H1 (cell line): ENCODE measurements around the gene KHDC4. TPM values are rescaled to one million over a fixed set of nuclear protein-coding genes. Genes with fewer than 3 reads are reported as not detected.

Experiments used
- BACH1 ChIP-seq: IDR thresholded peaks from 2 replicates; pipeline ENCODE4 v1.6.1; 2012; ENCODE audit warnings: low read length, improper control_type of control experiment
- BCL11A ChIP-seq, 2 experiments: IDR thresholded peaks; one replicate each; pipeline ENCODE4 v1.6.1; 2011; ENCODE audit warnings: low read depth in 2 of 2, low read length in 2 of 2, mild to moderate bottlenecking in 2 of 2
- BRCA1 ChIP-seq: IDR thresholded peaks from 2 replicates; pipeline ENCODE4 v1.6.1; 2012; ENCODE audit warnings: low read depth, low read length, improper control_type of control experiment
- CEBPB ChIP-seq: IDR thresholded peaks from 2 replicates; pipeline ENCODE4 v1.6.1; 2012; ENCODE audit warnings: low read depth, low read length
- CHD1 ChIP-seq: IDR thresholded peaks from 2 replicates; pipeline ENCODE4 v1.6.1; 2012; ENCODE audit warnings: low read depth, low read length, improper control_type of control experiment
- CREB1 ChIP-seq: IDR thresholded peaks from 2 replicates; pipeline ENCODE4 v1.6.1; 2012; ENCODE audit warnings: inconsistent platforms
- CTBP2 ChIP-seq: IDR thresholded peaks from 2 replicates; pipeline ENCODE4 v1.7.0; 2011; ENCODE audit warnings: borderline replicate concordance, mild to moderate bottlenecking, moderate library complexity, mixed read lengths, low read length; ENCODE audit not compliant: insufficient read depth, insufficient read length
- E2F6 ChIP-seq: IDR thresholded peaks from 2 replicates; pipeline ENCODE4 v1.6.1; 2012; ENCODE audit warnings: inconsistent platforms
- EP300 ChIP-seq, 2 experiments: IDR thresholded peaks; 1 replicate in 1 of 2; 2 replicates in 1 of 2; pipeline ENCODE4 v1.6.1; 2011 to 2012; ENCODE audit warnings: low read depth in 2 of 2, low read length in 2 of 2, mild to moderate bottlenecking in 2 of 2, borderline replicate concordance in 1 of 2, inconsistent platforms in 1 of 2, moderate library complexity in 1 of 2
- FOSL1 ChIP-seq: IDR thresholded peaks from 2 replicates; pipeline ENCODE4 v1.6.1; 2011; ENCODE audit warnings: mild to moderate bottlenecking, low read depth, low read length, moderate library complexity; ENCODE audit not compliant: insufficient read depth
- HDAC6 ChIP-seq: IDR thresholded peaks from one replicate; pipeline ENCODE4 v1.7.1; 2012; ENCODE audit warnings: low read depth, mild to moderate bottlenecking, inconsistent platforms, low read length, moderate library complexity
- MAX ChIP-seq: IDR thresholded peaks from 2 replicates; pipeline ENCODE4 v1.6.1; 2012; ENCODE audit warnings: inconsistent platforms
- POLR2AphosphoS5 ChIP-seq: IDR thresholded peaks from 2 replicates; pipeline ENCODE4 v1.6.1; 2011; ENCODE audit warnings: low read depth, low read length
- RBBP5 ChIP-seq: IDR thresholded peaks from 2 replicates; pipeline ENCODE4 v1.7.1; 2012; ENCODE audit warnings: low read depth, mild to moderate bottlenecking, inconsistent platforms, low read length, moderate library complexity, borderline replicate concordance
- RFX5 ChIP-seq: IDR thresholded peaks from 2 replicates; pipeline ENCODE4 v1.6.1; 2011; ENCODE audit warnings: low read depth, low read length, improper control_type of control experiment, borderline replicate concordance
- RXRA ChIP-seq: IDR thresholded peaks from 2 replicates; pipeline ENCODE4 v1.6.1; 2011; ENCODE audit warnings: low read depth, mild to moderate bottlenecking, low read length, moderate library complexity; ENCODE audit not compliant: insufficient read depth
- SIX5 ChIP-seq: IDR thresholded peaks from 2 replicates; pipeline ENCODE4 v1.6.1; 2011; ENCODE audit warnings: mild to moderate bottlenecking, low read depth, low read length
- SP2 ChIP-seq: IDR thresholded peaks from 2 replicates; pipeline ENCODE4 v1.6.1; 2012; ENCODE audit warnings: mild to moderate bottlenecking, low read length, inconsistent platforms
- TAF1 ChIP-seq: IDR thresholded peaks from 2 replicates; pipeline ENCODE4 v1.6.1; 2011; ENCODE audit warnings: mild to moderate bottlenecking, low read depth, low read length
- TAF7 ChIP-seq: optimal IDR thresholded peaks from 2 replicates; pipeline ENCODE3; 2011; ENCODE audit warnings: low read depth, mild to moderate bottlenecking, inconsistent platforms, low read length, moderate library complexity, borderline replicate concordance
- TCF12 ChIP-seq: IDR thresholded peaks from 2 replicates; pipeline ENCODE4 v1.6.1; 2011; ENCODE audit warnings: low read depth, mild to moderate bottlenecking, low read length
- TEAD4 ChIP-seq: IDR thresholded peaks from 2 replicates; pipeline ENCODE4 v1.6.1; 2012; ENCODE audit warnings: low read depth, low read length, inconsistent platforms, mixed read lengths
- YY1 ChIP-seq: IDR thresholded peaks from 2 replicates; pipeline ENCODE4 v1.6.1; 2011; ENCODE audit warnings: low read depth, mild to moderate bottlenecking, low read length
- ZNF274 ChIP-seq: IDR thresholded peaks from 2 replicates; pipeline ENCODE4 v1.7.0; 2012; ENCODE audit warnings: low read length, borderline replicate concordance; ENCODE audit errors: extremely low read depth
- polyA plus RNA-seq, 7 experiments: library from polyadenylated mRNA; depleted of rRNA in 3 of 7; stranded (reverse) in 5 of 7; unstranded in 2 of 7; fragments of >200 nt in 5 of 7; fragments of 200-250 nt in 2 of 7; gene quantifications; 1 replicate in 5 of 7; 2 replicates in 1 of 7; 4 replicates in 1 of 7; pipeline versions ENCODE4 v1.2.1 to v1.2.3, GENCODE V29; 2011 to 2013; ENCODE audit warnings: missing spikeins in 2 of 7, mixed read lengths in 2 of 7
- total RNA-seq: library from RNA; stranded (reverse); fragmentation: NEBNext Ultra II Directional; extraction: Animal tissue kit (Norgen Biotek cat#: 25700); gene quantifications from 2 replicates; pipeline ENCODE4 v1.2.1, GENCODE V29; 2021

Gene KHDC4
- total and polyA plus RNA-seq, 2 of the 8 experiments (the other 6 are each of a cell fraction or from before 2014, with no cell fraction given): 56.6 to 81.1 TPM

- TF ChIP-seq YY1 (peak; percentile 98), RXRA (no peak), POLR2AphosphoS5 (peak; percentile 99), TAF1 (peak; percentile 96), SP2 (no peak), BRCA1 (no peak), HDAC6 (no peak), CEBPB (no peak), CTBP2 (no peak), TCF12 (no peak), CREB1 (peak; percentile 88), TEAD4 (no peak), BCL11A (IDR thresholded peaks at IDR 0.05; ENCODE audit: low read depth in 2 of 2, low read length in 2 of 2) (no peak), CHD1 (no peak; the same call in none of the 2 replicates), ZNF274 (no peak), E2F6 (no peak), BACH1 (no peak), RFX5 (no peak), TAF7 (peak; percentile 78), MAX (peak; percentile 72; the same call in 1 of the 2 replicates), SIX5 (0 out of 2 replicates have a peak, but pooled peaks have one; percentile 16), EP300 (IDR thresholded peaks at IDR 0.05; ENCODE audit: borderline replicate concordance in 1 of 2, low read depth in 2 of 2, low read length in 2 of 2) (no peak), RBBP5 (no peak), FOSL1 (no peak)
Measured at GRCh38 chr1:155934097-155934935, at the start of gene KHDC4 (continued).
